ENCODE data around the gene WWOX. TPM values are rescaled to one million over a fixed set of nuclear protein-coding genes. Genes with fewer than 3 reads are reported as not detected.

Gene WWOX
- total RNA-seq, 4 donors from 2014 or later, result 12.9 to 53.5 (median 25.6) TPM

DNA sequence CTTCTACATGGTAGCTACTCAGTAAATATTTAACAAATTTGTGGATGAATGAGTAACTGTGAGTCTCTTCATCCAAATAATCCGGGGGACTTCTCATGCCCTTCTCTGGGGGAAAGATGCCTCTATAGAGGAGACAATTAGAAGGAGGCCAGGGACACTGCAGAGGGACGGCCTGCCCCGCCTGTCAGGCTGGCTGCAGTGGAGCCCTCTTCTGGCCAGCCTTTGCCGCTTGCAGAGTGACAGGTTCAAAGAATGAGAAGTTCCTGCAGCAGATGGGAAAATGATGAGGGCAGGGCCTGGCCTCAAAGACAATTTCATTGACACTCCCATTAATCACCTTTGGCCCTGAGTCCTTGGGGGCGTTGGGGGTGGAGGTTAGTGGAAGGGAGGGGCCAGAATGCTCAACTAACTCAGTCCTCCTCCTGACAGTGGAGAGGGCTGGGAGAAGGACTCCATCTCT is 1162.1 kb downstream of the WWOX start:
- H3K9me3 ChIP-seq, result no peaks in the 10 kb centered on the region
- TF ChIP-seq, protein P1, sequence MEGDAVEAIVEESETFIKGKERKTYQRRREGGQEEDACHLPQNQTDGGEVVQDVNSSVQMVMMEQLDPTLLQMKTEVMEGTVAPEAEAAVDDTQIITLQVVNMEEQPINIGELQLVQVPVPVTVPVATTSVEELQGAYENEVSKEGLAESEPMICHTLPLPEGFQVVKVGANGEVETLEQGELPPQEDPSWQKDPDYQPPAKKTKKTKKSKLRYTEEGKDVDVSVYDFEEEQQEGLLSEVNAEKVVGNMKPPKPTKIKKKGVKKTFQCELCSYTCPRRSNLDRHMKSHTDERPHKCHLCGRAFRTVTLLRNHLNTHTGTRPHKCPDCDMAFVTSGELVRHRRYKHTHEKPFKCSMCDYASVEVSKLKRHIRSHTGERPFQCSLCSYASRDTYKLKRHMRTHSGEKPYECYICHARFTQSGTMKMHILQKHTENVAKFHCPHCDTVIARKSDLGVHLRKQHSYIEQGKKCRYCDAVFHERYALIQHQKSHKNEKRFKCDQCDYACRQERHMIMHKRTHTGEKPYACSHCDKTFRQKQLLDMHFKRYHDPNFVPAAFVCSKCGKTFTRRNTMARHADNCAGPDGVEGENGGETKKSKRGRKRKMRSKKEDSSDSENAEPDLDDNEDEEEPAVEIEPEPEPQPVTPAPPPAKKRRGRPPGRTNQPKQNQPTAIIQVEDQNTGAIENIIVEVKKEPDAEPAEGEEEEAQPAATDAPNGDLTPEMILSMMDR (IDR thresholded peaks at IDR 0.05), result peak in 2 of 4 experiments; percentile 13 to 37
- no peak for TF ChIP-seq EP300 (IDR thresholded peaks at IDR 0.05)
- H3K36me3 ChIP-seq, result no peaks in the 10 kb centered on the region
- no peak overlapping the region for H3K4me3 ChIP-seq
- no peaks in the 10 kb centered on the region for H3K27me3 ChIP-seq
- WGBS, 2 donors (ENCODE audit: low coverage in 1 of 2), result 33 to 58% methylated on average over 1 to 2 of the region's 5 CpGs
- no peak overlapping the region for H3K27ac ChIP-seq
- no peak for ATAC-seq
- peaks cover 0 to 11% (median 0%) of the 10 kb centered on the region in 3 donors for H3K4me1 ChIP-seq

DNA sequence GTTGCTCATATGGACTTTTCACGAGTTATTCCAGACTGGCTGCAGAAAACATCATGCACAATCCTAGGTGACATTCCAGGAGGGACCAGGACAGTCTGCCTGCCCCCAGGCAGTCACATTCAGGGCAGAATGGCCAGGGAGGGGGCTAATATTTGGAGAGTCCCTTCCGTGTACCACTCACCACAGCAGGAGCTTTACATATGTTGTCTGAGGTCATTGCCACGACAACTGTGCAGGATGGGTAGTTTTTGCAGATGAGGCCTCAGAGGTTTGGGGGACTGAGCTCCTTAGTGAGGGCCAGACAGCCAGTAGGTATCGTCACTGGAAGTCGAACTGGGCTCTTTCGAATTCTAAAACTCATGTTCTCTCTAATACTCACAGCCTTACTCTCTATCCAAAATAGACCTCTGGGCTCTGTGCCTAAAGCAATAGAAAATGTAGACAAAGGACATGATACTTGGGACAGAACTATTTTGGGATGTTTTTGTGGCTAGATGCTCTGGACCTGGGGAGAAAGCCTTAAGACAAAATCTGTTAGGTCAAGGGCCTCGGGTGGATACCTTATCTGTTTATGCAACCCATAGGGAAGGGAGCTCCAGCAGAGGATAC is 1162.6 kb downstream of the WWOX start:
- TF ChIP-seq EP300 (IDR thresholded peaks at IDR 0.05) (no peak), POLR2A (IDR thresholded peaks at IDR 0.05) (no peak), POLR2AphosphoS5 (IDR thresholded peaks at IDR 0.05) (no peak)
- TF ChIP-seq, protein P1 (IDR thresholded peaks at IDR 0.05), result no peak
- Histone ChIP-seq H3K36me3 (no peaks in the 10 kb centered on the region), H3K4me1 (peaks cover 0 to 11% (median 0%) of the 10 kb centered on the region in 3 donors), H3K4me3 (no peak overlapping the region), H3K9me3 (no peaks in the 10 kb centered on the region), H3K27ac (no peak overlapping the region), H3K27me3 (no peaks in the 10 kb centered on the region)
- no peak for ATAC-seq
- WGBS, 2 donors (ENCODE audit: low coverage in 1 of 2), result 31 to 77% methylated on average over 5 to 7 of the region's 7 CpGs

Small RNA genes within 50 kb of the gene (small RNA-seq; reads per million reads assigned to genes)
- 0 reads per million in 4 donors for gene AC027279.3

Other genes with a start within 250 kb of the WWOX start
- gene CLEC3A, start 77.1 kb upstream of the WWOX start, total RNA-seq, result under 1 TPM in 2 of 4 donors, not detected in 2; 0.27 to 0.47 TPM

Measured in gastroesophageal sphincter (tissue), 4 donors.